CD14-positive monocyte (primary cell): Measurements from ENCODE around the gene ZDHHC13. TPM values are rescaled to one million over a fixed set of nuclear protein-coding genes. Genes with fewer than 3 reads are reported as not detected.

Experiments used
- DNase-seq, 3 donors: peaks; one replicate each; pipeline ENCODE4 v3.0.0-alpha.2; 2011 to 2022
- H2AFZ ChIP-seq: 2 replicates; pipeline ENCODE4 v1.6.0; 2012; ENCODE audit warnings: mild to moderate bottlenecking, low read depth, low read length, inconsistent platforms; ENCODE audit not compliant: insufficient read depth, poor library complexity, severe bottlenecking
- H3K27ac ChIP-seq, 2 donors: 1 replicate in 1 of 2; 2 replicates in 1 of 2; pipeline ENCODE4 v1.5.1; 2012 to 2013; ENCODE audit warnings: low read length in 2 of 2, control low read depth in 1 of 2, inconsistent platforms in 1 of 2, low read depth in 1 of 2, mild to moderate bottlenecking in 1 of 2
- H3K27me3 ChIP-seq, 2 donors: one replicate each; pipeline versions ENCODE4 v1.6.0 to v1.6.1; 2011 to 2013; ENCODE audit warnings: low read length in 2 of 2; ENCODE audit not compliant: control insufficient read depth in 2 of 2, insufficient read depth in 2 of 2
- H3K36me3 ChIP-seq, 2 donors: replicated peaks in 1 of 2; 1 replicate in 1 of 2; 2 replicates in 1 of 2; pipeline versions ENCODE4 v1.5.1 to v1.6.1; 2012 to 2013; ENCODE audit warnings: low read length in 2 of 2, control low read depth in 1 of 2, inconsistent platforms in 1 of 2, mild to moderate bottlenecking in 1 of 2; ENCODE audit not compliant: insufficient read depth in 2 of 2, control insufficient read depth in 1 of 2
- H3K4me1 ChIP-seq, 2 donors: 1 replicate in 1 of 2; 2 replicates in 1 of 2; pipeline versions ENCODE4 v1.5.1 to v1.6.1; 2012 to 2013; ENCODE audit warnings: low read length in 2 of 2, control low read depth in 1 of 2, inconsistent platforms in 1 of 2, mild to moderate bottlenecking in 1 of 2, moderate library complexity in 1 of 2; ENCODE audit not compliant: insufficient read depth in 2 of 2, control insufficient read depth in 1 of 2
- H3K4me2 ChIP-seq: replicated peaks from 2 replicates; pipeline ENCODE3; 2012; ENCODE audit warnings: low read length, moderate library complexity, mild to moderate bottlenecking; ENCODE audit not compliant: poor library complexity, severe bottlenecking; ENCODE audit errors: extremely low read depth
- H3K4me3 ChIP-seq, 3 experiments: fragments of 200-600 bp in 1 of 3; sonication (generic) in 1 of 3; replicated peaks in 1 of 3; 1 replicate in 2 of 3; 2 replicates in 1 of 3; pipeline ENCODE4 v1.5.1; 2011 to 2013; ENCODE audit warnings: low read length in 3 of 3, mild to moderate bottlenecking in 3 of 3, control low read depth in 2 of 3, low read depth in 2 of 3, inconsistent platforms in 1 of 3, moderate library complexity in 1 of 3
- H3K79me2 ChIP-seq: 2 replicates; pipeline ENCODE4 v1.6.0; 2012; ENCODE audit warnings: mild to moderate bottlenecking, control low read depth, inconsistent platforms, low read length, moderate library complexity; ENCODE audit not compliant: insufficient read depth
- H3K9ac ChIP-seq: 2 replicates; pipeline ENCODE4 v1.6.0; 2017; ENCODE audit warnings: low read length, mild to moderate bottlenecking; ENCODE audit not compliant: insufficient read depth, poor library complexity, severe bottlenecking
- H3K9me3 ChIP-seq, 2 donors: replicated peaks in 1 of 2; 1 replicate in 1 of 2; 2 replicates in 1 of 2; pipeline versions ENCODE4 v1.5.1 to v1.6.1; 2012 to 2013; ENCODE audit warnings: low read length in 2 of 2, control low read depth in 1 of 2; ENCODE audit not compliant: control insufficient read depth in 1 of 2, insufficient read depth in 1 of 2
- H4K20me1 ChIP-seq: 2 replicates; pipeline ENCODE4 v1.6.0; 2012; ENCODE audit warnings: mild to moderate bottlenecking, low read length, control low read depth, moderate library complexity; ENCODE audit not compliant: insufficient read depth
- H3K27ac Mint-ChIP-seq, 7 donors: one replicate each; pipeline ENCODE4 v1.8.0; 2020; ENCODE audit warnings: mild to moderate bottlenecking in 7 of 7, mixed read lengths in 7 of 7, moderate library complexity in 6 of 7, inconsistent platforms in 2 of 7
- H3K27me3 Mint-ChIP-seq, 3 donors: one replicate each; pipeline ENCODE4 v1.8.0; 2021 to 2022; ENCODE audit warnings: low read depth in 3 of 3, mild to moderate bottlenecking in 3 of 3, mixed read lengths in 3 of 3, moderate library complexity in 3 of 3, inconsistent platforms in 1 of 3
- H3K36me3 Mint-ChIP-seq, 2 donors: one replicate each; pipeline ENCODE4 v1.8.0; 2020; ENCODE audit warnings: mixed read lengths in 2 of 2, inconsistent platforms in 1 of 2, mild to moderate bottlenecking in 1 of 2
- H3K4me1 Mint-ChIP-seq: one replicate; pipeline ENCODE4 v1.8.0; 2020; ENCODE audit warnings: mild to moderate bottlenecking, mixed read lengths
- H3K4me3 Mint-ChIP-seq, 2 donors: one replicate each; pipeline ENCODE4 v1.8.0; 2020; ENCODE audit warnings: mild to moderate bottlenecking in 2 of 2, mixed read lengths in 2 of 2, moderate library complexity in 1 of 2
- H3K9me3 Mint-ChIP-seq, 7 donors: one replicate each; pipeline ENCODE4 v1.8.0; 2020 to 2022; ENCODE audit warnings: mixed read lengths in 7 of 7, mild to moderate bottlenecking in 6 of 7, moderate library complexity in 6 of 7, inconsistent platforms in 2 of 7
- CTCF ChIP-seq: fragments of 200-600 bp; IDR thresholded peaks from one replicate; pipeline ENCODE4 v1.8.0; 2022; ENCODE audit warnings: antibody characterized with exemption, mild to moderate bottlenecking
- WGBS: methylation state at CpG from one replicate; pipeline ENCODE4 v1.1.5; 2013; ENCODE audit warnings: missing lambda C conversion rate; ENCODE audit not compliant: insufficient coverage; 5-methylcytosine and 5-hydroxymethylcytosine counted together
- intact Hi-C, 2 donors: fragments of 100-400 bp; cut with micrococcal nuclease; formaldehyde crosslinking; loops; one replicate each; pipeline versions ENCODE4 v1.15.0 to v1.15.1; 2023
- polyA plus RNA-seq, 3 donors: library from polyadenylated mRNA; depleted of rRNA in 1 of 3; unstranded in 2 of 3; stranded (reverse) in 1 of 3; fragments of 300-500 nt in 2 of 3; fragments of >200 nt in 1 of 3; fragmentation: Illumina TruSeq in 2 of 3; gene quantifications; 1 replicate in 2 of 3; 2 replicates in 1 of 3; pipeline ENCODE4 v1.2.3, GENCODE V29; 2012 to 2021

The ZDHHC13 gene
- polyA plus RNA-seq, 3 donors = 5.6 to 7.5 (median 5.6) TPM

- Mint-ChIP-seq H3K4me3 (no peak overlapping the region), H3K9me3 (no peaks in the 10 kb centered on the region), H3K36me3 (peaks cover 61 to 70% of the 10 kb centered on the region in 2 donors), H3K27me3 (no peaks in the 10 kb centered on the region), H3K4me1 (peaks cover 24% of the 10 kb centered on the region), H3K27ac (no peak overlapping the region)
- WGBS = 100% methylated on average over 3 of the region's 6 CpGs
- Histone ChIP-seq H3K4me3 (no peak overlapping the region), H3K9me3 (no peaks in the 10 kb centered on the region), H2AFZ (no peak overlapping the region), H3K27ac (no peak overlapping the region), H3K9ac (no peak overlapping the region), H3K79me2 (no peaks in the 10 kb centered on the region), H3K4me2 (no peak overlapping the region), H3K36me3 (peaks cover 28 to 76% of the 10 kb centered on the region in 2 donors), H4K20me1 (no peaks in the 10 kb centered on the region), H3K27me3 (no peaks in the 10 kb centered on the region), H3K4me1 (peaks cover 0 to 17% of the 10 kb centered on the region in 2 donors)
- no peak for TF ChIP-seq CTCF
- intact Hi-C loops = no loop called here
- DNase-seq = no peak
Measured at GRCh38 chr11:19160847-19161246, 43.9 kb downstream of the ZDHHC13 start.

GRCh38 chr11:19161651-19162050 is 44.7 kb downstream of the ZDHHC13 start:
- WGBS = no CpG with 5 or more reads among the region's 2 CpGs
- Mint-ChIP-seq H3K36me3 (peaks cover 63 to 72% of the 10 kb centered on the region in 2 donors), H3K9me3 (peaks cover 0 to 1% (median 0%) of the 10 kb centered on the region in 7 donors), H3K4me1 (peaks cover 24% of the 10 kb centered on the region), H3K27me3 (no peaks in the 10 kb centered on the region), H3K4me3 (no peak overlapping the region), H3K27ac (no peak overlapping the region)
- peaks cover 0 to 17% of the 10 kb centered on the region in 2 donors for H3K4me1 ChIP-seq
- H3K4me3 ChIP-seq = no peak overlapping the region
- no peak overlapping the region for H2AFZ ChIP-seq
- H3K9me3 ChIP-seq = no peaks in the 10 kb centered on the region
- H3K27ac ChIP-seq = no peak overlapping the region
- H3K9ac ChIP-seq = no peak overlapping the region
- intact Hi-C loops = no loop called here
- DNase-seq = no peak
- peaks cover 30 to 77% of the 10 kb centered on the region in 2 donors for H3K36me3 ChIP-seq
- no peaks in the 10 kb centered on the region for H3K79me2 ChIP-seq
- TF ChIP-seq CTCF = no peak
- H3K27me3 ChIP-seq = no peaks in the 10 kb centered on the region
- H4K20me1 ChIP-seq = no peaks in the 10 kb centered on the region
- H3K4me2 ChIP-seq = no peak overlapping the region
